Mucosa of descending colon (tissue), 3 donors: Measurements from ENCODE around the gene CTNND2. TPM values are rescaled to one million over a fixed set of nuclear protein-coding genes. Genes with fewer than 3 reads are reported as not detected.

Experiments used
- ATAC-seq: fragments of 200-7000 bp; cut with Tn5 transposase; one replicate; pipeline ENCODE4 v1.9.1; 2020; ENCODE audit warnings: mild to moderate bottlenecking, moderate library complexity
- DNase-seq, 3 donors: peaks; one replicate each; pipeline ENCODE4 v3.0.0-alpha.2; 2020
- H3K36me3 ChIP-seq: fragments of 200-600 bp; one replicate; pipeline ENCODE4 v1.8.0; 2021; ENCODE audit warnings: low read depth, mild to moderate bottlenecking
- H3K4me1 ChIP-seq: fragments of 200-600 bp; one replicate; pipeline ENCODE4 v1.8.0; 2021; ENCODE audit warnings: low read depth, mild to moderate bottlenecking
- H3K4me3 ChIP-seq: fragments of 200-600 bp; one replicate; pipeline ENCODE4 v1.8.0; 2021; ENCODE audit warnings: mild to moderate bottlenecking
- H3K9me3 ChIP-seq: fragments of 200-600 bp; one replicate; pipeline ENCODE4 v1.8.0; 2021; ENCODE audit warnings: mild to moderate bottlenecking
- intact Hi-C, 2 donors: fragments of 100-400 bp; cut with DNase I in 1 of 2; cut with micrococcal nuclease in 1 of 2; formaldehyde crosslinking; loops; one replicate each; pipeline versions ENCODE4 v1.11.0 to v1.11.1; 2022; cut with DNase I, micrococcal nuclease
- total RNA-seq, 3 donors: library from RNA; stranded (reverse); fragmentation: NEBNext Ultra II Directional in 2 of 3; extraction: Animal tissue kit (Norgen Biotek cat#: 25700) in 2 of 3; gene quantifications; one replicate each; pipeline versions ENCODE4 v1.2.1 to v1.2.4, GENCODE V29; 2021 to 2023
- TF ChIP-seq, protein P1 (sequence below): fragments of 200-600 bp; IDR thresholded peaks from one replicate; pipeline ENCODE4 v1.8.0; 2022; ENCODE audit warnings: antibody characterized with exemption, mild to moderate bottlenecking
- donor health status: DM: no; HTN: no; CAD: no; lungs with moderate emphysema.
- donor health status: DM: no; HTN: no; CAD: no.
- donor health status: DM: no; HTN: yes; CAD: no.

The CTNND2 gene
- total RNA-seq, 3 donors from 2014 or later: 0.70 to 3.4 (median 0.81) TPM

DNA sequence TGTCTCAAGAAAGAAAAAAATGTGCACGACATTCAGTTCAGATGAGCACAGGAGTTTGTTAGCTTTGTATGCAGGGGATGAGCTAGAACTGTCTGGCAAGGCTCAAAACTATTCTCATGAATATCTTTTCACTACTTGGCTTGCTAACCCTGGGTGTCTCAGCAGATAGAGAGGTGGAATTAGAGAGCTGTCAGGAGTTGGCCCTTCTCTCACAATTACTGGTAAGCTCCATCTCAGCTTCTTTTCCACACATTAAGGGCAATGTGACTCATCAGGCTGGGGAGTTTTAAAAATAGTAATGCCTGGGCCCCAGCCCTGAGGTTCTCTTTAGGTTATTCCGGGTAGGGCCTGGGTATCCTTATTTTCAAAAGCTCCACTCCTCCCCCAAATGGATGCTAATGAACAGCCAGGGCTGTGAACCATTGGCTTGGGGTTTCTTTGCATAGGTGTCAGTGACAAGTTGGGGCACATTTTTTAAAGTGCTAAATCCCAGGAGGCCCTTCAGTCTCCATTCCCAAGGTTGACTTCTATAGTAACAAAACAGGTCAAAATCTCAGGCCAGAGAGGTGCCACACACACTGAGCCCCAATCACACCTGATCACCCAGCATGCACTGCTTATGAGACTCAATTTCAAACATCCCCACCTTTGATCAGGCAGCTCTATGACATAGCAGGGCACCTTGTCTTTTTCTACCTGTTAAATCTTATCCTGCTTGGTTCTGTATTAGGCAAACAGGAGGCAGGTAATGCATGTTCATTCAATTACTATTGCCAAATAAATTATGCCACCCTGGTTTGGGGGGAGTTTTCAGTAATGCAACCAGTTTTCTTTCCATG, 903.5 kb downstream of the CTNND2 start:
- intact Hi-C loops: no loop called here
- no peaks in the 10 kb centered on the region for H3K36me3 ChIP-seq

DNA sequence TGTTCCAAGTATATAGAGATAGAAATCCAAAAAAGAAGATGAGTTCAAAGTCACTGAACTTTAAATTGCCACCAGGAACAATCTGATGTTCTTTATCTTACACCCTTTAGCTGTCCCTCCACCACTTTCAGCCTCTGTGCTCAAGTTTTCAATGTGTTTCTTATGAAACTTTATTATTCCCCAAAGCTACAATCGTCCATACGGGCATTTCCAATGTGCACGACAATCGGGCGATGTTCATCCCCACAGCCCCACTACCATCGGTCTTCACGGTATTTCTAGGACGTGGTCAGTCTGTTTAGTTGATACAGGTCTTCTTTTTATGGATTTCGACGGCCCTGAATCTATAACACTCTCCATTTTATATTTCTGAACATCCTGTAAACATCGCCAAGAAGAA, 904.5 kb downstream of the CTNND2 start:
- intact Hi-C loops: no loop called here
- no peaks in the 10 kb centered on the region for H3K36me3 ChIP-seq
- DNase-seq: no peak
- no peaks in the 10 kb centered on the region for H3K9me3 ChIP-seq
- no peak for ATAC-seq
- TF ChIP-seq, protein P1, sequence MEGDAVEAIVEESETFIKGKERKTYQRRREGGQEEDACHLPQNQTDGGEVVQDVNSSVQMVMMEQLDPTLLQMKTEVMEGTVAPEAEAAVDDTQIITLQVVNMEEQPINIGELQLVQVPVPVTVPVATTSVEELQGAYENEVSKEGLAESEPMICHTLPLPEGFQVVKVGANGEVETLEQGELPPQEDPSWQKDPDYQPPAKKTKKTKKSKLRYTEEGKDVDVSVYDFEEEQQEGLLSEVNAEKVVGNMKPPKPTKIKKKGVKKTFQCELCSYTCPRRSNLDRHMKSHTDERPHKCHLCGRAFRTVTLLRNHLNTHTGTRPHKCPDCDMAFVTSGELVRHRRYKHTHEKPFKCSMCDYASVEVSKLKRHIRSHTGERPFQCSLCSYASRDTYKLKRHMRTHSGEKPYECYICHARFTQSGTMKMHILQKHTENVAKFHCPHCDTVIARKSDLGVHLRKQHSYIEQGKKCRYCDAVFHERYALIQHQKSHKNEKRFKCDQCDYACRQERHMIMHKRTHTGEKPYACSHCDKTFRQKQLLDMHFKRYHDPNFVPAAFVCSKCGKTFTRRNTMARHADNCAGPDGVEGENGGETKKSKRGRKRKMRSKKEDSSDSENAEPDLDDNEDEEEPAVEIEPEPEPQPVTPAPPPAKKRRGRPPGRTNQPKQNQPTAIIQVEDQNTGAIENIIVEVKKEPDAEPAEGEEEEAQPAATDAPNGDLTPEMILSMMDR: no peak
- no peak overlapping the region for H3K4me3 ChIP-seq
- no peaks in the 10 kb centered on the region for H3K4me1 ChIP-seq

More for the DNA sequence above, 903.5 kb downstream of the CTNND2 start:
- H3K9me3 ChIP-seq: no peaks in the 10 kb centered on the region
- no peaks in the 10 kb centered on the region for H3K4me1 ChIP-seq
- H3K4me3 ChIP-seq: no peak overlapping the region
- no peak for ATAC-seq
- TF ChIP-seq, protein P1: no peak
- DNase-seq: no peak

DNA sequence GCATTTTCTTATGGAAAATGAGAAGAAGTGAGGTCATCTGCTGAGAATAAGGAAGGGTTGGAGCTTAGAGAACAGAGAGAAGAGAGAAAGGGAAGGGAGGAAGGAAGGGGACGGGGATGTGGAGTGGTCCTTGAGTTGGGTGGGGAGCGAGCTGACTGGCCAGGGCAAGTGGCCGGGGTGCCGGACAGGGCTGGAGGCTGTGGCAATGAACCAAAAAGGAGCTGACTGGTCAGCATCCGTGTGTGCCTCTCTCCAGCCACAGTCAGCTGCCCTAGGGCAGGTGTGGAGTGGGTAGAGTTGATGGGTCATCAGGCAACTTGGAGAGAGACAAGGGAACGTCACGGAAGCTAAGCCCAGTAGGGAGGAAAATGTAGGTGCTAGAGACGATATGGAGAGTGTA, 908.4 kb downstream of the CTNND2 start:
- TF ChIP-seq, protein P1: no peak
- Histone ChIP-seq H3K9me3 (no peaks in the 10 kb centered on the region), H3K4me3 (no peak overlapping the region), H3K4me1 (no peaks in the 10 kb centered on the region), H3K36me3 (no peaks in the 10 kb centered on the region)
- ATAC-seq (no peak), DNase-seq (no peak)
- intact Hi-C loops: no loop called here

DNA sequence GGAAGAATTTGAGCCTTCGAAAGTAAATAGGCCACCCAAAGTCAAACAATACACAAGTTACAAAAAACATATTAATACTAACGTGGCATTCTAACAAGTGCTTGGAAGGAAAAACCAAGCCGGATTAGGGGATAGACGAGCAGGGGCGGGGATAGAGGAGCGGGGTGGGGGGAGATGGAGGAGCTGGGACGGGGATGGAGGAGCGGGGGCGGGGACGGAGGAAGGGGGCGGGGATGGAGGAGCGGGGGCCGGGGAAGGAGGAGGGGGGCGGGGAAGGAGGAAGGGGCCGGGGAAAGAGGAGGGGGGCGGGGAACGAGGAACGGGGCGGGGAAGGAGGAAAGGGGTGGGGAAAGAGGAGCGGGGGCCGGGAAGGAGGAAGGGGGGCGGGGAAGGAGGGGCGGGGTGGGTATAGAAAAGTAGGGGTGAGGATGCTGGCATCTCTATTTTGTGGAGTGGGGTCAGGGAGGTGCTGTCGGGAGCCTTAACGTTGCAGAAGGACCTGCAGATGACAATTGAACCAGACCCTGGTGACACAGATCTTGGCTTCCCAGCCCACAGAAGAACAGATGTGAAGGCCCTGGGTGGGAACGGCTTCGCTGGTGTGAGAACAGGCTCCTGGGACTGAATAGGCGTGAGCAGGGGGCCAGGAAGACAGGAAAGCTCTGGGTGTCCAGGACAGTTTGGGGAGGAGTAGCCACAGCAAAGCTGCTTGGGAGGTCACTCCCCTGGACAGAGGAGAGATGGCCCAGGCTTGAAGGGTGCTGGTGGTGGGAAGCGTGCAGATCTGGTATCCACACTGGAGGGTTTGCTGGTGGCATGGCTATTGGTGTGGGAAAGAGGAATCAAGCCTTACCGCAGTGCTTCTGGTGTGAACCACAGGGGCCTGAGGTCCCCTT, 909.9 kb downstream of the CTNND2 start:
- intact Hi-C loops: no loop called here
- DNase-seq (no peak), ATAC-seq (no peak)
- H3K36me3 ChIP-seq: no peaks in the 10 kb centered on the region
- H3K4me3 ChIP-seq: no peak overlapping the region
- H3K4me1 ChIP-seq: no peaks in the 10 kb centered on the region
- H3K9me3 ChIP-seq: no peaks in the 10 kb centered on the region
- TF ChIP-seq, protein P1: no peak

DNA sequence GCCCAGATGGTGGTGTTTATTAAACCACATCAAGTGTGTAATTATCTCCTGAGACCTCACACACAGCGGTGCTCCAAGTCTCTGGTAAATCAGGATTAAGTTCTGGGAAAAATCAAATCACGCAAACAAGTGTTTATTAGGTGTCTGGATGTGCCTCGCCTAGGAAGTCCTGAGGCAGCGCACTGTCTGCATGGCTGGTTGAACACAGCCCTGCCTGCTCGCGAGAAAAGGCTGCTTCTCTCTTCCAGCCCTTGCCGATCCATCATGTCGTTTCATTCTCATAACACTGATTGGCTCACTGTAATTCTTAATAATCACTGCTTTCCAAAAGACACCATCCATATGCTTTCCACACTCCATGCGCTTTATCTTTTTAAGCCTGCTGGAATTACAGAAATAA, 913.6 kb downstream of the CTNND2 start:
- Histone ChIP-seq H3K9me3 (no peaks in the 10 kb centered on the region), H3K36me3 (no peaks in the 10 kb centered on the region), H3K4me3 (no peak overlapping the region), H3K4me1 (no peaks in the 10 kb centered on the region)
- TF ChIP-seq, protein P1: no peak
- no peak for DNase-seq
- no peak for ATAC-seq
- intact Hi-C loops: no loop called here
